Fibroblast of lung (primary cell): Measurements from ENCODE around the gene WBP4. TPM values are rescaled to one million over a fixed set of nuclear protein-coding genes. Genes with fewer than 3 reads are reported as not detected.

Experiments
- DNase-seq, 2 donors: peaks; one replicate each; pipeline versions ENCODE4 v3.0.0 to v3.0.0-alpha.2; 2010; ENCODE audit warnings: low read depth in 2 of 2
- H2AFZ ChIP-seq: 2 replicates; pipeline ENCODE4 v1.5.1; 2012; ENCODE audit warnings: low read length, control low read depth, inconsistent platforms
- H3K27ac ChIP-seq: 2 replicates; pipeline ENCODE4 v1.5.1; 2011; ENCODE audit warnings: low read length, control low read depth; ENCODE audit not compliant: insufficient read depth
- H3K27me3 ChIP-seq: 2 replicates; pipeline ENCODE4 v1.5.1; 2011; ENCODE audit warnings: mild to moderate bottlenecking, low read length; ENCODE audit not compliant: control insufficient read depth, insufficient read depth
- H3K36me3 ChIP-seq: 2 replicates; pipeline ENCODE4 v1.5.1; 2011; ENCODE audit warnings: low read length; ENCODE audit not compliant: control insufficient read depth, insufficient read depth
- H3K4me1 ChIP-seq: 2 replicates; pipeline ENCODE4 v1.5.1; 2011; ENCODE audit warnings: low read length; ENCODE audit not compliant: control insufficient read depth, insufficient read depth; ENCODE audit errors: extremely low read depth
- H3K4me2 ChIP-seq: 2 replicates; pipeline ENCODE4 v1.5.1; 2011; ENCODE audit warnings: low read length, control low read depth; ENCODE audit not compliant: insufficient read depth; ENCODE audit errors: extremely low read depth
- H3K4me3 ChIP-seq, 4 experiments: fragments of 200-600 bp in 1 of 4; sonication (generic) in 1 of 4; replicated peaks in 1 of 4; 2 replicates each; pipeline ENCODE4 v1.5.1; 2011 to 2016; ENCODE audit warnings: low read length in 4 of 4, low read depth in 3 of 4, mild to moderate bottlenecking in 3 of 4, control low read depth in 2 of 4, inconsistent platforms in 1 of 4, mixed read lengths in 1 of 4; ENCODE audit not compliant: insufficient read depth in 1 of 4; ENCODE audit errors: control extremely low read depth in 1 of 4
- H3K79me2 ChIP-seq: 2 replicates; pipeline ENCODE4 v1.5.1; 2012; ENCODE audit warnings: mild to moderate bottlenecking, low read length, inconsistent platforms; ENCODE audit not compliant: control insufficient read depth, insufficient read depth
- H3K9ac ChIP-seq: 2 replicates; pipeline ENCODE4 v1.5.1; 2011; ENCODE audit warnings: mild to moderate bottlenecking, low read length, control low read depth; ENCODE audit not compliant: insufficient read depth
- H3K9me3 ChIP-seq: 2 replicates; pipeline ENCODE4 v1.5.1; 2012; ENCODE audit warnings: low read depth, low read length; ENCODE audit not compliant: control insufficient read depth, insufficient read depth
- H4K20me1 ChIP-seq: 2 replicates; pipeline ENCODE4 v1.5.1; 2011; ENCODE audit warnings: low read length; ENCODE audit not compliant: control insufficient read depth, insufficient read depth; ENCODE audit errors: extremely low read depth
- EZH2 ChIP-seq: IDR thresholded peaks from 2 replicates; pipeline ENCODE4 v1.5.1; 2012; ENCODE audit warnings: low read length, control low read depth, mild to moderate bottlenecking; ENCODE audit errors: missing control alignments
- polyA minus RNA-seq: library from RNA; depleted of rRNA, polyadenylated mRNA; stranded (reverse); fragments of >200 nt; gene quantifications from 2 replicates; pipeline ENCODE4 v1.2.3, GENCODE V29; 2011; ENCODE audit warnings: low replicate concordance
- polyA plus RNA-seq, 2 donors: library from polyadenylated mRNA; depleted of rRNA in 1 of 2; stranded (reverse) in 1 of 2; unstranded in 1 of 2; fragments of >200 nt; gene quantifications; 2 replicates each; pipeline ENCODE4 v1.2.1, GENCODE V29; 2011 to 2012; ENCODE audit warnings: missing spikeins in 1 of 2
- total RNA-seq: library from RNA; depleted of rRNA; stranded (reverse); fragments of >200 nt; gene quantifications from 2 replicates; pipeline ENCODE4 v1.2.1, GENCODE V29; 2014
- TF ChIP-seq, protein P1 (sequence below), 2 donors: IDR thresholded peaks in 1 of 2; conservative IDR thresholded peaks in 1 of 2; 1 replicate in 1 of 2; 2 replicates in 1 of 2; pipeline ENCODE4 v1.5.1; 2011 to 2012; ENCODE audit warnings: low read length in 2 of 2, control low read depth in 1 of 2, inconsistent platforms in 1 of 2, low read depth in 1 of 2, mild to moderate bottlenecking in 1 of 2

Gene WBP4, protein sequence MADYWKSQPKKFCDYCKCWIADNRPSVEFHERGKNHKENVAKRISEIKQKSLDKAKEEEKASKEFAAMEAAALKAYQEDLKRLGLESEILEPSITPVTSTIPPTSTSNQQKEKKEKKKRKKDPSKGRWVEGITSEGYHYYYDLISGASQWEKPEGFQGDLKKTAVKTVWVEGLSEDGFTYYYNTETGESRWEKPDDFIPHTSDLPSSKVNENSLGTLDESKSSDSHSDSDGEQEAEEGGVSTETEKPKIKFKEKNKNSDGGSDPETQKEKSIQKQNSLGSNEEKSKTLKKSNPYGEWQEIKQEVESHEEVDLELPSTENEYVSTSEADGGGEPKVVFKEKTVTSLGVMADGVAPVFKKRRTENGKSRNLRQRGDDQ
- total RNA-seq (12.6 and 13.7 TPM in 2 replicates), polyA plus RNA-seq (17.7 and 18.2 TPM in 2 replicates), polyA minus RNA-seq (0.33 and 0.82 TPM in 2 replicates)
- polyA plus RNA-seq (2012) = 15.3 and 16.6 TPM in 2 replicates

DNA sequence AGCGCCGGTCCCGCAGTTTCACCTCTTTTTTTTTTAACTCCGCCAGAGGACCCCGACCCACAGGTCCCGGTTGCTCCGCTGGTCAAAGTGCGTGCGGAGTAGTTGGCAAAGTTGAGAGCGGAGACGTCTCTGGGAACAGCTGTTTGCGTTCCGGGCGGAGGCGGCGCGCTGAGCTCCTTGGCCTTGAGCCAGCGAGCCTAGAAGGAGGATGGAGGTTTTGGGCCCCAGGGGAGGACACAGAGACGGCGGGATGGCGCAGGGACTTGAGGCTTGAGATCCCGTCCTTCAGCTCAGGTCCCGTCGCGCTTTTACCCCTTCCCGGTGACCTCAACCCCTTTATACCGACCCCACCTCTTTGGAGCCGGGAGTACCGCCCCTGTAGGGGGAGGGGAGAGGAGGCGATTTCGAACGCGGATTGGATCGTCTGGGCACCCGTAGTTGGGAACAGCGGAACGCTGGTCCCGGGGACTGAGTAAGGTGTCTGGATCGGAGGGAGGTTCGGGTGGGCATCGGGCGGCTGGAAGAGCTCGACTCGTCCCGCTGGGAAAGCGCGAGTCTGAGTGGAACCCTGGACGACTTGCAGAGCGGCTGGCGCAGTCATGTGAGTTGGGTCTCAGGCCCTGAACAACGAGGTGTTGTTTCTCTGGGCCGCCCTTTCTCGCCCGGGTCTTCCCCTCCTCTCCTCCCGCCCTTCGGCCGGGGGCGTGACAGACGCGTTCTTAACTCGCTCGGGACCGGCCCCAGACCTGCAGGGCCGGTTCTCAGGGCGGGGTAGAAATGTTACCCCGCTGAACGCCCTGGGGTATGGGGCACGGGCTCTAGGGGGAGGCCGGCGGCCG lies at the start of gene WBP4:
WBP4 (plus strand) TSS at position 435 of the 839 bp plus-strand sequence; CDS start at position 600, 165 bp downstream.
- Histone ChIP-seq H4K20me1 (no peaks in the 10 kb centered on the region), H3K9ac (peak within 1 kb of the TSS; percentile 93), H3K4me3 (peak within 1 kb of the TSS; percentile 84 to 93 (median 88)), H3K4me2 (peak within 1 kb of the TSS; percentile 67), H2AFZ (peak within 1 kb of the TSS; percentile 96), H3K4me1 (peaks cover 23% of the 10 kb centered on the region), H3K9me3 (no peaks in the 10 kb centered on the region), H3K27ac (peak within 1 kb of the TSS; percentile 99), H3K79me2 (peaks cover 63% of the 10 kb centered on the region), H3K36me3 (no peaks in the 10 kb centered on the region), H3K27me3 (no peaks in the 10 kb centered on the region)
- DNase-seq = peak; percentile 94 to 98
- no peak for TF ChIP-seq EZH2
- TF ChIP-seq, protein P1, sequence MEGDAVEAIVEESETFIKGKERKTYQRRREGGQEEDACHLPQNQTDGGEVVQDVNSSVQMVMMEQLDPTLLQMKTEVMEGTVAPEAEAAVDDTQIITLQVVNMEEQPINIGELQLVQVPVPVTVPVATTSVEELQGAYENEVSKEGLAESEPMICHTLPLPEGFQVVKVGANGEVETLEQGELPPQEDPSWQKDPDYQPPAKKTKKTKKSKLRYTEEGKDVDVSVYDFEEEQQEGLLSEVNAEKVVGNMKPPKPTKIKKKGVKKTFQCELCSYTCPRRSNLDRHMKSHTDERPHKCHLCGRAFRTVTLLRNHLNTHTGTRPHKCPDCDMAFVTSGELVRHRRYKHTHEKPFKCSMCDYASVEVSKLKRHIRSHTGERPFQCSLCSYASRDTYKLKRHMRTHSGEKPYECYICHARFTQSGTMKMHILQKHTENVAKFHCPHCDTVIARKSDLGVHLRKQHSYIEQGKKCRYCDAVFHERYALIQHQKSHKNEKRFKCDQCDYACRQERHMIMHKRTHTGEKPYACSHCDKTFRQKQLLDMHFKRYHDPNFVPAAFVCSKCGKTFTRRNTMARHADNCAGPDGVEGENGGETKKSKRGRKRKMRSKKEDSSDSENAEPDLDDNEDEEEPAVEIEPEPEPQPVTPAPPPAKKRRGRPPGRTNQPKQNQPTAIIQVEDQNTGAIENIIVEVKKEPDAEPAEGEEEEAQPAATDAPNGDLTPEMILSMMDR (conservative IDR thresholded peaks at IDR 0.05 in 1 of 2, IDR thresholded peaks at IDR 0.05 in 1 of 2; ENCODE audit: low read depth in 1 of 2, low read length in 2 of 2) = peak in 1 of 2 donors; percentile 34

DNA sequence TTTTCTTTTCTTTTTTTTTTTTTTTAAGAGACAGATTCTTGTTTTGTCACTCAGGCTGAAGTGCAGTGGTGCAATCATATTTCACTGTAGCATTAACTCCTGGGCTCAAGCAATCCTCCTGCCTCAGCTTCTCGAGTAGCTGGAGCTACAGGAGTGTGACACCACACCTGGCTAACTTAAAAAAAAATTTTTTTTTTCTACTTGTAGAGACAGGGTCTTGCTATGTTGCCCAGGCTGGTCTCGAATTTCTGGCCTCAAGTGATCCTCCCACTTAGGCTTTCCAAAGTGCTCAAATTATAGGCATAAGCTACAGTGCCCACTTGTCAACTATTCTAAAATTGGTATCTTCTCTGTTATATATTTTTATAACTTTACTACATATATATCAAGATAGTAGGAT lies 48.8 kb upstream of the WBP4 start:
- Histone ChIP-seq H2AFZ (no peak overlapping the region), H3K27me3 (no peaks in the 10 kb centered on the region), H3K36me3 (no peaks in the 10 kb centered on the region), H3K9ac (no peak overlapping the region), H3K4me1 (peaks cover 2% of the 10 kb centered on the region), H3K27ac (no peak overlapping the region), H3K9me3 (no peaks in the 10 kb centered on the region), H3K79me2 (peaks cover 6% of the 10 kb centered on the region), H3K4me2 (no peak overlapping the region), H3K4me3 (no peak overlapping the region), H4K20me1 (no peaks in the 10 kb centered on the region)
- TF ChIP-seq EZH2 = no peak
- TF ChIP-seq, protein P1 (conservative IDR thresholded peaks at IDR 0.05 in 1 of 2, IDR thresholded peaks at IDR 0.05 in 1 of 2; ENCODE audit: low read depth in 1 of 2, low read length in 2 of 2) = no peak
- DNase-seq = no peak

DNA sequence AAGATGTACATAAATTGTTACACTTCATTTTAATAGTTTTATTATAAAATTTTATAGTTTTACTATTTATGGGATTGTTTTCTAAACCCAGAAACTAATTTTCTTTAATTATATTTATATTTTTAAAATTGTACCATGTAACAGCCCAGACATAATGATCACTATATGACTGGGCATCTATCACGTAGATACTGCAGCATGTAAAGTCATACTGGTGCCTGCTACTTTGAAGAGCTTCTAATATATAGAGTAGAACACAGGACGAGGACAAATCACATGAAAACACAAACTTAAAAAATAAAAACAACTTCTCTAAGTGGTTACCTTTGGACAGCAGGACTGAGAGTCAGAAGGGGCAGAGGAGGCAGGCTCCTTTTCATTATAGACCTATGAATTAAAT lies 47.5 kb upstream of the WBP4 start:
- H3K4me2 ChIP-seq = no peak overlapping the region
- H4K20me1 ChIP-seq = no peaks in the 10 kb centered on the region
- no peak for TF ChIP-seq EZH2
- no peak overlapping the region for H3K4me3 ChIP-seq
- H3K27ac ChIP-seq = no peak overlapping the region
- H3K9me3 ChIP-seq = no peaks in the 10 kb centered on the region
- no peak for DNase-seq
- H3K36me3 ChIP-seq = no peaks in the 10 kb centered on the region
- H2AFZ ChIP-seq = no peak overlapping the region
- peaks cover 4% of the 10 kb centered on the region for H3K79me2 ChIP-seq
- H3K4me1 ChIP-seq = no peaks in the 10 kb centered on the region
- no peak overlapping the region for H3K9ac ChIP-seq
- no peaks in the 10 kb centered on the region for H3K27me3 ChIP-seq
